Inflammatory macrophage treated with lipopolysaccharide for 4 hours (primary cell): ENCODE measurements around the gene PHACTR2.
"Not testable (repeated sequence)": the region's sequence is repeated elsewhere in the genome, so short reads cannot be mapped to it uniquely, and the experiment has no call there.

ENCODE experiments used
- DNase-seq: peaks from one replicate; pipeline ENCODE4 v3.0.0-alpha.2; 2020

The PHACTR2 gene

DNA sequence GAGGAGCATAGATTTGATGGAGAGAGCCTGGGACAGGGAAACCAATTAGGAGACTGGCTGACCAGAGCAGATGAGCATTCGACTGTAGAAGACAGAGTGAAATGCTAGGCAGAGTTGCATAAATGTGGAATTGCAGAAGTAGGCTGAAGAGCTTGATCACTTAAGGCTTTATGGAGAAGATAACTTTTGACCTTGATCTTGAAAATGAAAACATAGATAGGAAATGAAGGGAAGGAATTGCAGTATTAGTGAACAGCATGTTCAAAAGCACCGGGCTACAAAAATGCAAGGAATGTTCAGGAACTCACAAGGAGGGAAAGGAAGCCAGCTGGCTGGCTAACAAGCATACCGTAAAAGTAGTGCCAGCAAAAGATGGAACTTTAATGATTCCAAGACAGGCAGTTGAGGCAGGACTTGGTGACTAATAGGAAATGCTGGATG, 144.8 kb downstream of the PHACTR2 start:
- DNase-seq, result peak; percentile 53

DNA sequence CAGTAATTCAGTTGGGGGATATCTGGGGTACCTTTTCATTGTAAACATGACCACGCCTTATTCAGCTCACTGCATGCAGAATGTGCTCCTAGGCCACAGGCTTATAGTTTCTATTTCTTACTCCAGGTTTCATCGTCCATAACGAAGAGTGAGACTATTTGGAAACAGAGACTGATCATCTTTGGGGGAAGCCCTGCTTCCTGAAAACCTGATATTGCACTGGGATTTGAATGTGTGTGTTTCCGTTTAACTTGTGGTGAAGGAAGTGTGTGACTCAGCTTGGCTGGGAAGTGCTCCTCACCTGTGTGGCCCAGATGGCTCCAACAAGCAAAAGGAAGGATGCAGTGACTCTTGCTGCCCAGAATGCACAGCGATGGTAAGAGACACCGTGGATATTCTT, 145.8 kb downstream of the PHACTR2 start:
- DNase-seq, result peak; percentile 39

DNA sequence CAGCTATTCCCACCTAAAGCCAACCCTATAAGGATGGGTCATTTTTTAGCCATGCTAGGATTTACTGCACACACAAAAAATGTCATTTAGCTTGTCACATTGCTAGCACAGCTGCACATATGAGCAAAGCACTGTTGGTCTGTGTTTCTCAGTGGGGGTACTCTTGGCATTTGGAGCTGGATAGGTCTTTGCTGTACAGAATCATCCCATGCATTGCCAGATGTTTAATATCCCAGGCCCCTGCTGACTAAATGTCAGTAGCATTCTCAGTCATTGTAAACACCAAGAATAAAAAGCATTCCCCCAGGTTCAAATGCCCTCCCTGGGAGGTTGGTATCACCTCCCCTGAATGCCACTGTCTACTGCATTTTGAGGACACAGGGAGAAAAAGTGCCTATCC, 150.8 kb downstream of the PHACTR2 start:
- no peak for DNase-seq

DNA sequence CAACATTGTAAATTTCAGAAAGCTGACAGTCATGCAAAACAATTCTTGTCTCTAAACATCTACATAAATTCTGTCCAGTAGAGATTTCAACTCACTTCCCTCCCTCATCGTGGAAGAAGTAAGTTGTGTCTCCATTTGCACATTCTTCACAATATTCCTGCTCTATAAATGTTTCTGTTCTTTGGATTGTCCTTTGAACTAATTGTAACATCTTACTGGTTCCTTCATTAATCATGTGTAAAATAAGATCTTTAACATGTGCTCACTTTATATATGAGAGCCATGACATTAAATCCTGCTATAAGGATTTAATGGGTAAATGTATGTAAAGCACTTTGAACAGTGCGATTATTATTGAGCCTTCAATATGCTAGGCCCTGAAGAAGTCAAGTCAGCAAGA, 158.4 kb downstream of the PHACTR2 start:
- no peak for DNase-seq

DNA sequence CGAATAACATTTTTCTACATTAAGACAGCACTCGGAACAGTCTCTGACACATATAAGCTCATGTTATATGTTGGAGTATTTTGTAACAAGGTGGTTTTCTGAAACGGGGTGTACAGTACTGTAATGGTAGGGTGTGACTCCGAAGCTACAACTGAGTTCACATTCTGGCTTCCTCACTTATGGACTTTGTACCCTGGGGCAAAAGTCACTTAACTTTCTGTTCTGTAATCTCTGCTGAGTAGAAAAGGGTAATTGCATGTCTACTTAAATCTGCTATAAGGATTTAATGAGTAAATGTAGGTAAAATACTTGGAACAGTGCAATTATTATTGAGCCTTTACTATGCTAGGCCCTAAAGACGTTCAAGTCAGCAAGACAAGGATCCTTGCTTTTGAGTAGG, 160.6 kb downstream of the PHACTR2 start:
- DNase-seq, result no peak

DNA sequence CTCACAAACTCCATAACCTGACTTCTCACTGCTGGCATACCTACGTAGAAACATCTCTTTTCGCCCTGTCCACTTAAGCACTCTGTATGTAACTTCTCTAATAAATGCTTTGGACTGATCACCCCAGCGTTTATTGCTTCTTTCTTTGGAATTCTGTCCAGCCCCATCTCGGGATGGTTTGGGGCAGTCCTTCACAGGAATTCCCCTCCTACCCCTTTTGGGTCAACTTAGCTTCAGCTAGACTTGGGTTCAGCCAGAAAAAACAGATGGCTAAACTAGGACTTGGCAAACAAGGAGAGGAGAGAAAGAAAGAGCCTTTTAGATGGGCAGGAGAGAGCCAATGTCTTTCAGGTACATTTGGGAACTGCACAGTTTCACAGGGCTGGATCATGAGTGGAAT, 161.4 kb downstream of the PHACTR2 start:
- no peak for DNase-seq

DNA sequence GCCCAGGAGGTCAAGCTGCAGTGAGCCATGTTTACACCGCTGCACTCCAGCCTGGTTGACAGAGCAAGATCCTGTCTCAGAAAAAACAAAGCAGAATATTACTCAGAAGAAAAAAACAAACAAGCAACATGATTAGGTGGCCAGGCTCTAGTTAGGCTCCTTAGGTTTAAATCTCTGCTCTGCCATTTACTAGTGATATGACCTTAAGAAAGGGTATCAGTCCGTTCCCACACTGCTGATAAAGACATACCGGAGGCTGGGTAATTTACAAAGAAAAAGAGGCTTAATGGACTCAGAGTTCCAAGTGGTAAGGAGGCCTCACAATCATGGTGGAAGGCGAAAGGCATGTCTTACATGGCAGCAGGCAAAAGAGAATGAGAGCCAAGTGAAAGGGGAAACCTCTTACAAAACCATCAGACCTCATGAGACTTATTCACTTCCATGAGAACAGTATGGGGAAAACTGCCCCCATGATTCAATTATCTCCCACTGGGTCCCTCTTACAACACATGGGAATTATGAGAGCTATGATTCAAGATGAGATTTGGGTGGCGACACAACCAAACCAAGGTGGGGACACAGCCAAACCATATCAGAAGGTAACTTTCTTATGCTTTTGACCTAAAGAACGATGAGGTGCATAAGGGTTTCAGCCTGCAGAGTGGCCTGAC, 163.0 kb downstream of the PHACTR2 start:
- peak; percentile 65 for DNase-seq

DNA sequence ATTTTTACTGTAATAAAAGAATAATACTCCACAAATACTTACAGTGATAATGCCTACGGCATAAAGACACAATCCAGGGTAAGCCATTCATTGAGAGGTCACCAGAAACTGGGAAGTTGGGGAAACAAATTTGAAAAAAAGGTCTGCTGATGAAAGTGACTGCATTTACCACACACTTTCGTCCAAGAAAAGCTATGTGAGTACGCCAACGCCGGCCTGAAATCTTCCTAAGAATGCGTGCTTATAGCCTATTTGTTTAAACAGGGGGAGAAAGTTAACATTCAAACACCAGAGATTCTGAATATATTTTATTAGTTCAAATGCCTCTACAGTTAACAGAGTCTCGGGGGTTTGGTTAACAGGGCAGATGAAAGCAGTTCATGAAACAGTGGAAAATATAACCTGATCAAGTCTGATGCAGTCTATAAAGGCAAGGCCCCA, 164.7 kb downstream of the PHACTR2 start:
- peak; percentile 53 for DNase-seq

DNA sequence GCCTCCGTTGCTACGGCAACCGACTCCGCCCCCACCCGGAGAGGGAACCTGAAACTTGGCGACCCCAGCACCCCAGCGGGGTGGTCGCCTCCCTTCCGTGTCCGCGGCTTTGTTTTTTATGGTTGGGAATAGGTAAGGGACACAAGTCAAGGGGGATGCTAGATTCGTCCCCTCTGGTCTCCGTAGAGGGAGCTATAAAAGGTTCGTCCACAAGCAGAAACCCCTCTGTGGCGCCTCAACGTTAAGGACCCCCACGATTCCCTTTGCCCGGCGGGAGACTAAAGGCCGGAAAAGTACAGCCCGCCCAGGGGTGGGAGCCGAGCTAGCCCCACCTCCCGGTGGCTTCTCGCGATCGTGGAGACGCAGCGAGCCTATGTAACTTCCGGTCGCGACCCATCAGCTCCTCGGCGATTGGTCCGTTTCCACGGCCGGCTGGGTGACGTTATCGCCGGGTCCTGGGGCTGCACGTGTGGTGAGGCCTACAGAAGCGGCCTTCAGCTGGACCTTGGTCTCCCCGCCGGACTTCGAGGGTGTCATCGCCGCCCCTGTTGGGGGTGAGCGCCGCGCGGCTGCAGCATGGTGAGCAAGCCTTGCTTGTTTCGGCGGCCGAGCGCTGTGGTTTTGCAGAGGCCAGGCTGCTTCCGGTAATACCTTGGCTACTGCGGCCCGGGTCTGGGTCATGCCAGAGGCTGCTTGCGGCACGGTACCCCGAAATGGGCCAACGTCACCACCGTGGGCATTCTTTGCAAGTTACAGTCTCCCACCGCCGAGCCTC, 165.3 kb downstream of the PHACTR2 start, which contains the start of gene LTV1:
LTV1 (plus strand) TSS at position 437 of the 775 bp plus-strand sequence; CDS start at position 577, 140 bp downstream.
- peak; percentile 97 for DNase-seq

DNA sequence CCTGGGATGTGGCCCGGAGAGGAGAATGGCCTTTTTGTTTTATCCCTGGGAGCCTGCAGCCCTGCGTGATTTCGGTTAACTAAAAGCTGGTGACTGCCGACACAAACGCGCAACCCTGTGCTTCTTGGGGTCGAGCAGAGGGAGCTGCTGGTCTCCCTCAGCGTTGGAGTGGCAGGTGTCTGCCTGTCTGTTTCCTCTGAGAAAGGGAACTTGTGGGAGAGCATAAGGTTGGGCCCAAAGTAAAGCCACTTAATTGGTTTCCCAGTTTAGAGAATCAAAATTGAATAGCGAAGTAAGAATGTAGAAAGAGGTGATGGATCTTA, 165.9 kb downstream of the PHACTR2 start:
- DNase-seq, result peak; percentile 12

DNA sequence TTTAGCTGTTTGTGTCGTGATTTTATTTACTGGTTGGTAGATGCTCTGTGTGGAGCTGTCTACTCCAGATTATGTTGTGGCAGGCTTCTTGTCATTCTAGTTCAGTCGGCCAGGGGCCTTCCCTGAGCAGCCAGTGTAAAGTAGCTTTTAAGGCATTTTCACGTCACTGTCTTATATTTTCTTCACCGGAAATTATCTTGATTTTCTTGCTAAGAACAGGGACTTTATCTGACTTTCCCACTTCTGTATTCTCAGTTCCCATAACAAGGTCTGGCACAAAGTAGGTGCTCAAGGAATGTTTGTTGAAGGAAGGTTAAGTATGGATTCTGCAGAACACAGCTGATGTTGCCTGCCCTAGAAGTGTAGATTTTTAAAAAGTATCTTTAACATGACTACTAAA, 166.2 kb downstream of the PHACTR2 start:
- DNase-seq, result peak; percentile 18

DNA sequence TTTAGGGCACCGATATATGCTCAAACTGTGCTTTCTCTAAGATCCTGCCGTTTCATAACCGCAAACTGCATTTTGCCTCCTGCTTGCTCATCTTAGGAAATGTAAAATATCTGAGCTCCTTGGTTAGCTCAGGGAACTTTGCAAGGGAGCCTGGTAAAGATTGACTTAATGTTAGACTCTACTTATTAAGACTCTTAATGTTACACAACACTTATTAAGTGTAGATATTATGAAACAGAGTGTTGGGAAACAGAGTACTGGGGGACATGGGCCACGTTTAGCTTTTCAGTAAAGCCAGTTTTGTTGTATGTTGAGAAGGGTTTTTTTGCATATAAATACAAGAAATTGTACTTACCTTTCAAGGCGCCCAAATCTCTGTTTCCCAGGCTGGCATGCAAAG, 167.3 kb downstream of the PHACTR2 start:
- peak; percentile 33 for DNase-seq

DNA sequence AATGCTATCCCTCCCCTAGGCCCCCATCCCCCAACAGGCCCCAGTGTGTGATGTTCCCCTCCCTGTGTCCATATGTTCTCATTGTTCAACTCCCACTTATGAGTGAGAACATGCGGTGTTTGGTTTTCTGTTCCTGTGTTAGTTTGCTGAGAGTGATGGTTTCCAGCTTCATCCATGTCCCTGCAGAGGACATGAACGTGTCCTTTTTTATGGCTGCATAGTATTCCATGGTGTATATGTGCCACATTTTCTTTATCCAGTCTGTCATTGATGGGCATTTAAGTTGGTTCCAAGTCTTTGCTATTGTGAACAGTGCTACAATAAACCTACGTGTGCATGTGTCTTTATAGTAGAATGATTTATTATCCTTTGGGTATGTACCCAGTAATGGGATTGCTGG, 173.9 kb downstream of the PHACTR2 start:
- DNase-seq, result not testable (repeated sequence)

DNA sequence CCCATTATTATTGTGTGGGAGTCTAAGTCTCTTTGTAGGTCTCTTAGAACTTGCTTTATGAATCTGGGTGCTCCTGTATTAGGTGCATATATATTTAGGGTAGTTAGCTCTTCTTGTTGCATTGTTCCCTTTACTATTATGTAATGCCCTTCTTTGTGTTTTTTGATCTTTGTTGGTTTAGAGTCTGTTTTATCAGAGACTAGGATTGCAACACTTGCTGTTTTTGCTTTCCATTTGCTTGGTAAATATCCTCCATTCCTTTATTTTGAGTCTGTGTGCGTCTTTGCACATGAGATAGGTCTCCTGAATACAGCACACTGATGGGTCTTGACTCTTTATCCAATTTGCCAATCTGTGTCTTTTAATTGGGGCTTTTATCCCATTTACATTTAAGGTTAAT, 177.3 kb downstream of the PHACTR2 start:
- DNase-seq, result not testable (repeated sequence)

DNA sequence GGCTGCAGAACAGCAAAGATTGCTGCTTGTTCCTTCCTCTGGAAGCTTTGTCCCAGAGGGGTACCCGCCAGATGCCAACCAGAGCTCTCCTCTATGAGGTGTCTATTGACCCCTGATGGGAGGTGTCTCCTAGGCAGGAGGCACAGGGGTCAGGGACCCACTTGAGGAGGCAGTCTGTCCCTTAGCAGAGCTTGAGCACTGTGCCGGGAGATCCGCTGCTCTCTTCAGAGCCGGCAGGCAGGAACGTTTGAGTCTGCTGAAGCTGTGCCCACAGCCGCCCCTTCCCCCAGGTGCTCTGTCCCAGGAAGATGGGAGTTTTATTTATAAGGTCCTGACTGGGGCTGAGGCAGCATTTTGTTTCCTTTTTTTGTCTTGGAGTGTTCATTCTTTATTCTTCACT, 179.0 kb downstream of the PHACTR2 start:
- DNase-seq, result not testable (repeated sequence)

DNA sequence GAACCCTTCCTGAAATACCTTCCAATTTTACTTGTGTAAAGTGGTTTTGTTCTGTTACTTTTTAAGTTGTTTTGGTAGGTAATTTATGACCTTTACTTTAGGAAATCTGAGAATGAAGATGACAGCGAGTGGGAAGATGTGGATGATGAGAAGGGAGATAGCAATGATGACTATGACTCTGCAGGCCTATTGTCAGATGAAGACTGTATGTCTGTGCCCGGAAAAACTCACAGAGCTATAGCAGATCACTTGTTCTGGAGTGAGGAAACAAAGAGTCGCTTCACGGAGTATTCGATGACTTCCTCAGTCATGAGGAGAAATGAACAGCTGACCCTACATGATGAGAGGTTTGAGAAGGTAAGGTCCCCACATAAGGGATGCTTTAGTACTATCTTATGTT, 179.9 kb downstream of the PHACTR2 start:
- no peak for DNase-seq

DNA sequence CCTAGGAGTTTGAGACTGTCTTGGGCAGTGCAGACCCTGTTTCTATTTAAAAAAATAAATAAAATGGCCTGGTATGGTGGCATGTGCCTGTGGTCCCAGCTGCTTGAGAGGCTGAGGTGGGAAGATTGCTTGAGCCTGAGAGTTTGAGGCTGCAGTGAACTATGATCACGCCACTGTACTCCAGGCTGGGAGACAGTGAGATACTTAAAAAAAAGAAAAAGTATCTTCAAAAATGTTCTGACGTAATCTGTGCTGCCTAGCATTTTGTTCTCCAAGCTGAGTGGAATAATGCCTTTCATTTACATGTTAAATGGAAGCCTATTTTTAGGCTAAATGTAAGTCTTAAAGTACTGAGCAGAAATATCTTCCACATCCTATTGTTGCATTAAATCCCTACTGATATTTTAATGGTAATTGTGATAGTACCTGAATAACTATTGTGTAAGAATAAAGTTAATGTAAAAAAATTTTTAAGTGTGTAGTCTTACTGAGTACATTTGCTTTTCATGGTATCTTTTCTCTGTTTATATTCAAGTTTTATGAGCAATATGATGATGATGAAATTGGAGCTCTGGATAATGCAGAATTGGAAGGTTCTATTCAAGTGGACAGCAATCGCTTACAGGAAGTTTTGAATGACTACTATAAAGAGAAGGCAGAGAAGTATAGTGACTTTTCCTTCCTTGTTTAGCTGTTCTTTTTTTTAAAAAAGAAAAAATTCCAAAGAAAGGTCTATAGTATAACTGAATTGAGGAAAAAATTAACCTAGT, 182.3 kb downstream of the PHACTR2 start:
- DNase-seq, result no peak

DNA sequence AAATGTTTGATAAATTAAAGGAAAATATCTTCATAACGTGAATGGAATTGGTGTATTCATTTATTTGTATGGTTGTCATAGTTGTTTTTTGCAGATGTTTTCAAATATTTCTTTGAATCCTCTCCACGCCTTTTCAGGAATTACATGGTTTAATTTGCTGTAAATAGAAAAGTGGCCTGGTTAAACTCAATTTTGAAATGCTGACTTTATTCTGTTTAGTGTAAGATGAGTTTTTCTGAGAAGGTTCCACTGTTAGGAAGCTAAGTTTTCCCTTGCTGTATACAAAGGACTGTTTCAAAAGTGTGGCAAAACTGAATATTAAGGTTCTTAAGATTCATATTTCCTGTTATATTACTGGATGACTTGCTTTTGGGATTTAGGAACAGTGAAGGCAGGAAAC, 186.0 kb downstream of the PHACTR2 start:
- DNase-seq, result no peak

DNA sequence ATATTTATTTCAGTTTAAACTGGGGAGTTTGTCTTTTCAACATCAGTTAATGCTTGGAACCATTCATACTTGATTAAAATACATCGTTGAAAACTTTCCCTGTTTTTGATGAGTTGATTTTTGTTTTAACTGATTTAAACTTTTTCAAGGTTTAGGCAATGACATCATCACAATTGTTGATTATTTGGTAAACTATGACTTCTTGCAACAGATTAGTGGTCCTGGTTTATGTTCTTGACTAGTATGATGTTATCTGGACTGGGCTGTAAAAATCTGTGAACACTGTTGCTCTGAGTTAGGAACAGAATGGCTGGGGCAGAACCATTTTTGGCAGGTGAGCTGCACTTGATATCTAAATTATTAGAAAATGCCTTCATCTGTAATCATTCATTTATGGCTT, 186.5 kb downstream of the PHACTR2 start, which contains the start of gene ZC2HC1B:
ZC2HC1B (plus strand) TSS at position 241 of the 400 bp plus-strand sequence; CDS start at position 307, 66 bp downstream.
- DNase-seq, result no peak

DNA sequence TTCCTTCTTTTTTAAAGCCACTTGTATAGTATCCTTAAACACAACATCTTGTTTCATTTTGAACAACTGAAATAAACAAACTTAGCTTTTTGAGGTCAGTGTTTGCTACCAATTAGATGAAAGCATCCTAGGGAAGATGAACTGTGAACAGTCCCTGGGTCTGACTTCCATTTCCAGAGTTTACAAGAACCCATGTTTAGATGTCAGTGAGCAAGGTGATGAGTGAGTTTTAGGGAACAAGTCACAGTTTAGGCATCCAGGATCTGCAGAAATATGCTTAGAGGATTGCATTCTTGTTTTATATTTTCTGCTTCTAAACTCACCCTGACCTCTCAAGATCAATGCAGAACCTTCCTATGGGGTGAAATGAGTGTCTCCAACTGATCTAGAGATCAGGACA, 189.5 kb downstream of the PHACTR2 start:
- DNase-seq, result no peak

DNA sequence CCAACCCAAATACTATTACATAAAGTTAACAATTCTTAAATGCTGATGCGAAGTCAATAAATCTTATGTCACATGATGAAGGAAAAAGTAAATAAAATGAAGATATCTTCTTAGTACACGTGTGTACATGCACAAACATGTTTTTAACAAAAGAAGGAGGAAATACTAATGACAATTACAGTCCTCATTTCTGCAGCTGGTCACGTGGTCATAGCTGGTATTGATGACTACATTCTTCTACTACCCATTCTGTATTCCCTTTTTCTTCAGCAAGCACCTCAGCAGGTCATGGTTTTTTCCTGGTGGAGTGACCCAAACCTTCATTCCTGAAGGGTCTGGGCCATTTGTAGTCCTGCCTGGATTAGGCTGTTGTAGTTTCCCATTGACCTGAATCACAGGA, 191.0 kb downstream of the PHACTR2 start:
- DNase-seq, result not testable (repeated sequence)

DNA sequence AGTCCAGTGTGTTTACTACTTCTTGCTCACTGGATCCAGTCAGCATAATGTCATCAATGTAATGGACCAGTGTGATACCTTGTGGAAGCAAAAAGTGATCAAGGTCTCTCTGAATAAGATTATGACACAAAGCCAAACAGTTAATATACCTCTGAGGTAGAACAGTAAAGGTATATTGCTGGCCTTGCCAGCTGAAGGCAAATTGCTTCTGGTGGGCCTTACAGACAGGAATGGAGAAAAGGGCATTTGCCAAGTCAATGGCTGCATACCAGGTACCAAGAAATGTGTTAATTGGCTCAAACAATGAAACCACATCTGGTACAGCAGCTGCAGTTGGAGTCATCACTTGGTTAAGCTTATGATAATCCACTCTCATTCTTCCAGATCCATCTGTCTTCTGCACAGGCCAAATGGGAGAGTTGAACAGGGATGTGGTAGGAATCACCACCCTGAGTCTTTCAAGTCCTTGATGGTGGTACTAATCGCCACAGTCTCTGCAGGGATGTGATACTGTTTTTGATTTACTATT, 193.5 kb downstream of the PHACTR2 start:
- DNase-seq, result not testable (repeated sequence)

DNA sequence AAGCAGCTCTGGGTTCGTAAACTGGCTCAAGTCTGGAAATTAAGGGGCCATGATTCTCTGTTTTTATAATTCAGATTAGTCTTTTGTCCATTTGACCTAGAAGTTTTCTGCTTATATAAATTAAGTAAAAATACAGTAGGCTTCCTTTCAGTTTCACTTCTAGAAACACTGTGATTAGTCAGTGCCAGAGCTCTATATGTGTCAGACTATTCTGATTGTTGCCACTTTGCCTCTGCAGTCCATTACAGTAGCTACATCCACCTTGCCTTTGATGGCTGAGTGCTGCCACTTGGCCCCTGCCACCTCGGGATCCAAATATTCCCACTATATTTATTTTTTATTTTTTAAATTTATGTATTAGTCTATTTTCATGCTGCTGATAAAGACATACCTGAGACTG, 194.4 kb downstream of the PHACTR2 start:
- peak; percentile 78 for DNase-seq
